GM23338 (cell line): ENCODE results near the gene MAGOH. TPM values are rescaled to one million over a fixed set of nuclear protein-coding genes. Genes with fewer than 3 reads are reported as not detected.

ENCODE experiments used
- ATAC-seq: fragments of 200-7000 bp; cut with Tn5 transposase; 3 replicates; pipeline ENCODE4 v1.9.1; 2020
- DNase-seq: peaks from one replicate; pipeline ENCODE4 v3.0.0-alpha.2; 2015; ENCODE audit warnings: low spot score
- H2AFZ ChIP-seq: fragments of 200-600 bp; sonication (generic); 2 replicates; pipeline ENCODE4 v1.8.0; 2016; ENCODE audit warnings: antibody characterized with exemption, mild to moderate bottlenecking, moderate library complexity
- H3F3A ChIP-seq: fragments of 200-600 bp; sonication (generic); replicated peaks from 2 replicates; pipeline ENCODE4 v1.8.0; 2017; ENCODE audit warnings: antibody characterized with exemption, mixed run types, low read depth
- H3K27ac ChIP-seq: fragments of 200-600 bp; sonication (generic); 2 replicates; pipeline ENCODE4 v1.6.1; 2016; ENCODE audit warnings: low read depth
- H3K27me3 ChIP-seq: fragments of 200-600 bp; sonication (generic); 2 replicates; pipeline ENCODE4 v1.8.0; 2016; ENCODE audit warnings: mild to moderate bottlenecking, mixed run types, moderate library complexity; ENCODE audit not compliant: insufficient read depth
- H3K36me3 ChIP-seq: fragments of 200-600 bp; sonication (generic); 2 replicates; pipeline ENCODE4 v1.8.0; 2016; ENCODE audit warnings: mild to moderate bottlenecking; ENCODE audit not compliant: insufficient read depth
- H3K4me1 ChIP-seq: fragments of 200-600 bp; sonication (generic); 2 replicates; pipeline ENCODE4 v1.8.0; 2016; ENCODE audit warnings: mild to moderate bottlenecking, moderate library complexity; ENCODE audit not compliant: insufficient read depth
- H3K4me2 ChIP-seq: fragments of 200-600 bp; sonication (generic); 2 replicates; pipeline ENCODE4 v1.7.1; 2017; ENCODE audit warnings: mixed run types
- H3K4me3 ChIP-seq: fragments of 200-600 bp; sonication (generic); 2 replicates; pipeline ENCODE4 v1.6.1; 2016; ENCODE audit warnings: mixed run types
- H3K79me2 ChIP-seq: fragments of 200-600 bp; sonication (generic); replicated peaks from 2 replicates; pipeline ENCODE4 v1.8.0; 2017; ENCODE audit warnings: mild to moderate bottlenecking; ENCODE audit not compliant: insufficient read depth
- H3K9me2 ChIP-seq: fragments of 200-600 bp; sonication (generic); 2 replicates; pipeline ENCODE4 v1.8.0; 2017; ENCODE audit not compliant: insufficient read depth
- H4K20me1 ChIP-seq: fragments of 200-600 bp; sonication (generic); replicated peaks from 2 replicates; pipeline ENCODE4 v1.8.0; 2017; ENCODE audit warnings: mild to moderate bottlenecking; ENCODE audit not compliant: insufficient read depth
- H3K27ac Mint-ChIP-seq: 2 replicates; pipeline ENCODE4 v1.8.0; 2020; ENCODE audit warnings: inconsistent platforms, mild to moderate bottlenecking, moderate library complexity, mixed read lengths
- H3K27me3 Mint-ChIP-seq: 3 replicates; pipeline ENCODE4 v1.8.0; 2022; ENCODE audit warnings: low read depth, mild to moderate bottlenecking, moderate library complexity, mixed read lengths, inconsistent platforms; ENCODE audit not compliant: insufficient read depth, poor library complexity
- H3K36me3 Mint-ChIP-seq: 3 replicates; pipeline ENCODE4 v1.8.0; 2021; ENCODE audit warnings: low read depth, mild to moderate bottlenecking, inconsistent platforms, moderate library complexity, mixed read lengths
- H3K4me1 Mint-ChIP-seq: 3 replicates; pipeline ENCODE4 v1.8.0; 2020; ENCODE audit warnings: mild to moderate bottlenecking, inconsistent platforms, mixed read lengths
- H3K4me3 Mint-ChIP-seq: 3 replicates; pipeline ENCODE4 v1.8.0; 2021; ENCODE audit warnings: moderate library complexity, mild to moderate bottlenecking, inconsistent platforms, mixed read lengths
- H3K9me3 Mint-ChIP-seq: 3 replicates; pipeline ENCODE4 v1.8.0; 2020; ENCODE audit warnings: moderate library complexity, mild to moderate bottlenecking, inconsistent platforms, mixed read lengths
- EZH2 ChIP-seq: fragments of 200-600 bp; sonication (generic); IDR thresholded peaks from one replicate; pipeline ENCODE4 v1.8.0; 2017; ENCODE audit warnings: antibody characterized with exemption, mild to moderate bottlenecking, low read depth; ENCODE audit not compliant: unreplicated experiment
- EZH2phosphoT487 ChIP-seq: fragments of 200-600 bp; sonication (generic); IDR thresholded peaks from one replicate; pipeline ENCODE4 v1.8.1; 2018; ENCODE audit warnings: antibody characterized with exemption; ENCODE audit not compliant: unreplicated experiment
- NANOG ChIP-seq: IDR thresholded peaks from 2 replicates; pipeline ENCODE4 v1.6.1; 2016; ENCODE audit warnings: antibody characterized with exemption, borderline replicate concordance
- POLR2AphosphoS5 ChIP-seq: IDR thresholded peaks from 2 replicates; pipeline ENCODE4 v1.6.1; 2016; ENCODE audit warnings: antibody characterized with exemption, low read depth
- ZNF331 ChIP-seq: fragments of 250-450 bp; sonication (Bioruptor Pico); IDR thresholded peaks from 2 replicates; pipeline ENCODE4 v1.5.0; 2020; ENCODE audit warnings: low read depth, mild to moderate bottlenecking, moderate library complexity
- ZNF462 ChIP-seq: fragments of 250-450 bp; sonication (Bioruptor Pico); IDR thresholded peaks from 2 replicates; pipeline ENCODE4 v1.5.0; 2020; ENCODE audit warnings: mild to moderate bottlenecking, moderate library complexity
- polyA plus RNA-seq: library from polyadenylated mRNA; unstranded; fragments of >200 nt; fragmentation: Nextera tagmentation; extraction: Ambion mirVana; gene quantifications from 2 replicates; pipeline ENCODE4 v1.2.1, GENCODE V29; 2016
- total RNA-seq: library from RNA; depleted of rRNA; stranded (reverse); fragments of >200 nt; shearing (Covaris generic); gene quantifications from 2 replicates; pipeline ENCODE4 v1.2.3, GENCODE V29; 2014

MAGOH gene
- total and polyA plus RNA-seq, 2 experiments from 2014 or later, result 79.3 to 185 TPM

- DNase-seq, result peak; percentile 24
- peaks cover 28% of the 10 kb centered on the region for H3K36me3 Mint-ChIP-seq
- ATAC-seq, result no peak
- TF ChIP-seq EZH2phosphoT487 (no peak), ZNF462 (CRISPR knock-in tag) (no peak), NANOG (no peak), POLR2AphosphoS5 (no peak)
- peaks cover 16% of the 10 kb centered on the region for H3K27me3 Mint-ChIP-seq
- H3K9me3 Mint-ChIP-seq, result peaks cover 3% of the 10 kb centered on the region; the same call in 1 of the 3 replicates
- H3K4me1 Mint-ChIP-seq, result peaks cover 7% of the 10 kb centered on the region
- Histone ChIP-seq H3K27ac (no peak overlapping the region; the same call in 1 of the 2 replicates), H3K4me2 (peak overlapping the region; percentile 99), H3K36me3 (peaks cover 23% of the 10 kb centered on the region), H2AFZ (peak overlapping the region; percentile 89; the same call in 1 of the 2 replicates), H3K4me3 (peak overlapping the region; percentile 99), H3K9me2 (no peaks in the 10 kb centered on the region), H3K4me1 (peaks cover 3% of the 10 kb centered on the region), H3F3A (0 out of 2 replicates have a peak, but pooled peaks cover 4% of the 10 kb centered on the region), H3K79me2 (peaks cover 29% of the 10 kb centered on the region), H3K27me3 (no peaks in the 10 kb centered on the region), H4K20me1 (no peaks in the 10 kb centered on the region; the same call in 1 of the 2 replicates)
- H3K27ac Mint-ChIP-seq, result peak overlapping the region; percentile 93
- peak overlapping the region; percentile 92 for H3K4me3 Mint-ChIP-seq
These were observed 680 bp downstream of the MAGOH start for GRCh38 chr1:53237638-53238037.

GRCh38 chr1:53220962-53221286 lies 17.4 kb downstream of the MAGOH start:
- Histone ChIP-seq H3K4me2 (peak overlapping the region; percentile 76), H3K27ac (no peak overlapping the region), H3K4me3 (peak overlapping the region; percentile 57), H2AFZ (peak overlapping the region; percentile 88), H3K4me1 (peaks cover 7% of the 10 kb centered on the region), H4K20me1 (no peaks in the 10 kb centered on the region), H3K27me3 (no peaks in the 10 kb centered on the region), H3K9me2 (no peaks in the 10 kb centered on the region), H3K79me2 (peaks cover 5% of the 10 kb centered on the region; the same call in 1 of the 2 replicates), H3K36me3 (no peaks in the 10 kb centered on the region), H3F3A (no peaks in the 10 kb centered on the region; the same call in 1 of the 2 replicates)
- H3K9me3 Mint-ChIP-seq, result no peaks in the 10 kb centered on the region; the same call in 2 of the 3 replicates
- H3K4me1 Mint-ChIP-seq, result peaks cover 15% of the 10 kb centered on the region
- no peak for ATAC-seq
- peak overlapping the region; percentile 93 for H3K4me3 Mint-ChIP-seq
- DNase-seq, result no peak
- H3K36me3 Mint-ChIP-seq, result peaks cover 3% of the 10 kb centered on the region; the same call in 2 of the 3 replicates
- H3K27me3 Mint-ChIP-seq, result peaks cover 3% of the 10 kb centered on the region
- H3K27ac Mint-ChIP-seq, result peak overlapping the region; percentile 94; the same call in 1 of the 2 replicates
- TF ChIP-seq ZNF462 (CRISPR knock-in tag) (no peak), ZNF331 (CRISPR knock-in tag) (no peak), NANOG (no peak), EZH2 (no peak)
